PC-9 (cell line): ENCODE data around the gene RBFOX2. TPM values are rescaled to one million over a fixed set of nuclear protein-coding genes. Genes with fewer than 3 reads are reported as not detected.

Experiments used
- BruUV-seq: library from RNA; stranded (reverse); fragments of 400-500 nt; replicated peaks from 2 replicates; lab custom pipeline; 2021; lab: Mats Ljungman, UMichigan
- CTCF ChIA-PET: fragments of 300-600 bp; sonication (Branson Sonifier 250); formaldehyde crosslinking; loops from one replicate; lab custom pipeline; 2022; ENCODE audit warnings: antibody characterized with exemption; lab: Charles Lee
- POLR2A ChIA-PET: fragments of 300-600 bp; sonication (Branson Sonifier 250); formaldehyde crosslinking; loops from one replicate; lab custom pipeline; 2022; ENCODE audit warnings: antibody characterized with exemption; ENCODE audit not compliant: unreplicated experiment; lab: Charles Lee
- DNase-seq, 2 experiments: peaks; one replicate each; pipeline versions ENCODE4 v3.0.0 to v3.0.0-alpha.2; 2015 to 2022; ENCODE audit warnings: mixed read lengths in 1 of 2
- H2AFZ ChIP-seq: fragments of 200-600 bp; sonication (generic); 2 replicates; pipeline ENCODE4 v1.8.1; 2017; ENCODE audit warnings: antibody characterized with exemption
- H3F3A ChIP-seq: fragments of 200-600 bp; sonication (generic); 2 replicates; pipeline ENCODE4 v1.8.1; 2017; ENCODE audit warnings: antibody characterized with exemption, mild to moderate bottlenecking, low read depth; ENCODE audit not compliant: insufficient read depth
- H3K27ac ChIP-seq: fragments of 200-600 bp; sonication (generic); 2 replicates; pipeline ENCODE4 v1.6.1; 2016; ENCODE audit warnings: mixed run types
- H3K27me3 ChIP-seq: fragments of 200-600 bp; sonication (generic); 2 replicates; pipeline ENCODE4 v1.6.1; 2016; ENCODE audit warnings: low read depth, mixed run types; ENCODE audit not compliant: insufficient read depth
- H3K36me3 ChIP-seq: fragments of 200-600 bp; sonication (generic); 2 replicates; pipeline ENCODE4 v1.6.1; 2016; ENCODE audit warnings: low read depth, mixed run types
- H3K4me1 ChIP-seq: fragments of 200-600 bp; sonication (generic); replicated peaks from 2 replicates; pipeline ENCODE4 v1.6.1; 2016; ENCODE audit warnings: mixed run types; ENCODE audit not compliant: insufficient read depth
- H3K4me2 ChIP-seq: fragments of 200-600 bp; sonication (generic); 2 replicates; pipeline ENCODE4 v1.6.1; 2017; ENCODE audit warnings: mixed run types
- H3K4me3 ChIP-seq: fragments of 200-600 bp; sonication (generic); 2 replicates; pipeline ENCODE4 v1.6.1; 2016; ENCODE audit warnings: mixed run types
- H3K79me2 ChIP-seq: fragments of 200-600 bp; sonication (generic); 2 replicates; pipeline ENCODE4 v1.6.1; 2017; ENCODE audit warnings: low read depth, mixed run types
- H3K9me2 ChIP-seq: fragments of 200-600 bp; sonication (generic); 2 replicates; pipeline ENCODE4 v1.8.1; 2017; ENCODE audit warnings: mild to moderate bottlenecking; ENCODE audit not compliant: insufficient read depth
- H3K9me3 ChIP-seq: fragments of 200-600 bp; sonication (generic); 2 replicates; pipeline ENCODE4 v1.8.1; 2016; ENCODE audit warnings: low read depth; ENCODE audit not compliant: insufficient read depth
- H4K20me1 ChIP-seq: fragments of 200-600 bp; sonication (generic); 2 replicates; pipeline ENCODE4 v1.8.1; 2017; ENCODE audit not compliant: insufficient read depth
- EZH2 ChIP-seq: fragments of 200-600 bp; sonication (generic); IDR thresholded peaks from 2 replicates; pipeline ENCODE4 v1.8.0; 2017; ENCODE audit warnings: antibody characterized with exemption, low read depth
- intact Hi-C: fragments of 100-400 bp; cut with micrococcal nuclease; formaldehyde crosslinking; loops from one replicate; pipeline ENCODE4 v1.10.0; 2022; ENCODE audit not compliant: unreplicated experiment
- total RNA-seq: library from RNA; stranded (reverse); gene quantifications from 2 replicates; pipeline ENCODE4 v1.2.3, GENCODE V29; 2021
- TF ChIP-seq, protein P1 (sequence below): fragments of 200-600 bp; sonication (generic); conservative IDR thresholded peaks from 2 replicates; pipeline ENCODE4 v1.6.1; 2017; ENCODE audit warnings: mixed run types, antibody characterized with exemption, mild to moderate bottlenecking, moderate library complexity

RBFOX2 gene
- total RNA-seq, 1 experiment from 2014 or later: 109 TPM

DNA sequence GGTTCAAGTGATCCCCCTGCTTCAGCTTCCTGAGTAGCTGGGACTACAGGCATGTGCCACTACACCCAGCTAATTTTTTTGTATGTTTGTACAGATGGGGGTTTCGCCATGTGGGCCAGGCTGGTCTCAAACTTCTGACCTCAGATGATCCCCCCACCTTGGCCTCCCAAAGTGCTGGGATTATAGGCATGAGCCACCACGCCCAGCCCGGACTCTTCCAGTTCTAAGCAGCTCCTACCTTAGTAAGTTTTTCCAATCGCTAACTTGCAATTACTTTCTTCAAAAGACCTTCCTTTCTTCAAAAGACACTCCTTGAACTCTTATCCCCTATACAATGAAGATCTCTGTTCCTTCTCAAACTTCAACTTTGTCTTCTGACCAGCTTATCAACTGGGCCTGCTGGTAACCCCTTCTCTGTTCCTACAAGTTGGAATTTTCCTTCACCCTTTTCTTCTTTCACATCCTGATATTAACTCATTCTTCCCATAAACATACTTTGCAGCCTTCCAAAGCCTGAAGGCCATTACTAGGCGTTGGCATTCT is 25.8 kb downstream of the RBFOX2 start:
- H3K27ac ChIP-seq: no peak overlapping the region
- no peak overlapping the region for H3K4me3 ChIP-seq
- BruUV-seq: no TSS peak
- H3K79me2 ChIP-seq: peaks cover 92% of the 10 kb centered on the region
- no peak for TF ChIP-seq EZH2
- TF ChIP-seq, protein P1, sequence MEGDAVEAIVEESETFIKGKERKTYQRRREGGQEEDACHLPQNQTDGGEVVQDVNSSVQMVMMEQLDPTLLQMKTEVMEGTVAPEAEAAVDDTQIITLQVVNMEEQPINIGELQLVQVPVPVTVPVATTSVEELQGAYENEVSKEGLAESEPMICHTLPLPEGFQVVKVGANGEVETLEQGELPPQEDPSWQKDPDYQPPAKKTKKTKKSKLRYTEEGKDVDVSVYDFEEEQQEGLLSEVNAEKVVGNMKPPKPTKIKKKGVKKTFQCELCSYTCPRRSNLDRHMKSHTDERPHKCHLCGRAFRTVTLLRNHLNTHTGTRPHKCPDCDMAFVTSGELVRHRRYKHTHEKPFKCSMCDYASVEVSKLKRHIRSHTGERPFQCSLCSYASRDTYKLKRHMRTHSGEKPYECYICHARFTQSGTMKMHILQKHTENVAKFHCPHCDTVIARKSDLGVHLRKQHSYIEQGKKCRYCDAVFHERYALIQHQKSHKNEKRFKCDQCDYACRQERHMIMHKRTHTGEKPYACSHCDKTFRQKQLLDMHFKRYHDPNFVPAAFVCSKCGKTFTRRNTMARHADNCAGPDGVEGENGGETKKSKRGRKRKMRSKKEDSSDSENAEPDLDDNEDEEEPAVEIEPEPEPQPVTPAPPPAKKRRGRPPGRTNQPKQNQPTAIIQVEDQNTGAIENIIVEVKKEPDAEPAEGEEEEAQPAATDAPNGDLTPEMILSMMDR: no peak
- H3K9me2 ChIP-seq: no peaks in the 10 kb centered on the region
- intact Hi-C loops: no loop called here
- no peaks in the 10 kb centered on the region for H3K4me1 ChIP-seq
- POLR2A ChIA-PET: interaction anchor here (0.6 kb wide), 1 partner anchor 8 kb away, joined by 5 read pairs; no protein-coding TSS in a partner anchor
- CTCF ChIA-PET: no interaction called here
- H4K20me1 ChIP-seq: peaks cover 44% of the 10 kb centered on the region
- no peaks in the 10 kb centered on the region for H3K36me3 ChIP-seq
- H3K9me3 ChIP-seq: no peaks in the 10 kb centered on the region
- no peaks in the 10 kb centered on the region for H3F3A ChIP-seq
- H3K4me2 ChIP-seq: no peak overlapping the region
- no peak for DNase-seq
- no peak overlapping the region for H2AFZ ChIP-seq
- H3K27me3 ChIP-seq: no peaks in the 10 kb centered on the region

DNA sequence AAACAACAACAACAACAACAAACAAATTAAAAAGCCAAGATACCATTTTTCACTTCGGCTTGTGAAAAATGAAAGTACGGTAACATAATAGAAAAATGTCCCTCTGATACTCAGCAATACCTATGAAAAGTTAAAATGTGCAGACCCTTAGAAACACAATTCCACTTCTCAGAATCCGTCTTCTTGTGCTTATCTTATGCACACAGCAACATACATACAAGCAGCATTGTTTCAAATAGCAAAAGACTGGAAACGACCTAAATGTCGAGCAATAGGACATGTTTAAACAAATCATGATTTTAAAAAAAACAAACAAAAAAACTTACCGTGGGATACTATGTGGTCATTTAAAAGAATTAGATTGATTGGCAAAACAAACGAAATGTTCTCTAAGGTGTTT is 26.5 kb downstream of the RBFOX2 start:
- Histone ChIP-seq H3K36me3 (no peaks in the 10 kb centered on the region), H3K4me1 (no peaks in the 10 kb centered on the region), H3K4me2 (no peak overlapping the region), H3K4me3 (no peak overlapping the region), H2AFZ (no peak overlapping the region), H3F3A (no peaks in the 10 kb centered on the region), H3K9me3 (no peaks in the 10 kb centered on the region), H3K27me3 (no peaks in the 10 kb centered on the region), H3K79me2 (peaks cover 92% of the 10 kb centered on the region), H3K9me2 (no peaks in the 10 kb centered on the region), H4K20me1 (peaks cover 44% of the 10 kb centered on the region), H3K27ac (no peak overlapping the region)
- DNase-seq: no peak
- intact Hi-C loops: no loop called here
- no TSS peak for BruUV-seq
- POLR2A ChIA-PET: interaction anchor here (0.6 kb wide), 1 partner anchor 8 kb away, joined by 5 read pairs; no protein-coding TSS in a partner anchor
- CTCF ChIA-PET: no interaction called here
- TF ChIP-seq, protein P1: no peak
- no peak for TF ChIP-seq EZH2

- peaks cover 29% of the 10 kb centered on the region for H4K20me1 ChIP-seq
- ChIA-PET CTCF (interaction anchor here (1.3 kb wide), 1 partner anchor 28 kb away, joined by 14 read pairs; no protein-coding TSS in a partner anchor), POLR2A (interaction anchor here (0.6 kb wide), 1 partner anchor 67 kb away, joined by 3 read pairs; no protein-coding TSS in a partner anchor)
- BruUV-seq: no TSS peak
- no peaks in the 10 kb centered on the region for H3K27me3 ChIP-seq
- H2AFZ ChIP-seq: no peak overlapping the region
- 0 out of 2 replicates have a peak, but pooled peaks cover 3% of the 10 kb centered on the region for H3K4me1 ChIP-seq
- no peaks in the 10 kb centered on the region for H3K36me3 ChIP-seq
- no peak overlapping the region for H3K27ac ChIP-seq
- H3K79me2 ChIP-seq: peaks cover 86% of the 10 kb centered on the region
- intact Hi-C loops: no loop called here
- no peaks in the 10 kb centered on the region for H3K9me3 ChIP-seq
- no peak overlapping the region for H3K4me3 ChIP-seq
- no peak for DNase-seq
- no peaks in the 10 kb centered on the region for H3K9me2 ChIP-seq
- no peak overlapping the region for H3K4me2 ChIP-seq
- TF ChIP-seq, protein P1: no peak
- no peak for TF ChIP-seq EZH2
- no peaks in the 10 kb centered on the region for H3F3A ChIP-seq
Measured at GRCh38 chr22:35998748-35999147, 29.9 kb downstream of the RBFOX2 start.
